ENCODE measurements around the gene PRRC2B. TPM values are rescaled to one million over a fixed set of nuclear protein-coding genes. Genes with fewer than 3 reads are reported as not detected.

Gene PRRC2B
- total and polyA plus RNA-seq, 7 donors: 22.7 to 114 (median 63.6) TPM

DNA sequence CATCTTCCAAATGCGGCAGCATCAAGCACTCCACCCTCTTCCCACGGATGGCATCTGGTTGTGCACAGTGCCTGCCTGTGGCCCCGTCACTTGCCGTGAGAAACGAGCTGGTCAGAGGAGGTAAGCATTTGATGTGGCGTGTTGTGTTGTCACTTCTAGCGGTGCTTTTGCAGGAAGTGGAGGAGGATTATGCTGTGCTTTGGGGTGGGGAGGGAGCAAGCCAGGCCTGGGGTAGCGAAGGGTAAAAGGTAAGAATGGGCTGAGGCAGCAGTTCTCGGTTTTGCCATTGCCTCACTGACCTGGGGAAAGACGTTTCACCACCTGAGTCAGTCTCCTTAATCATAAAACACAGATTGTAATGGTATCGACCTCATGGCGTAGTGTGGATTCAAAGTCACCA is 106.5 kb downstream of the PRRC2B start:
- peaks cover 0 to 56% of the 10 kb centered on the region in 2 donors for H3K36me3 ChIP-seq (ENCODE audit: insufficient read depth in 1 of 2, low read depth in 1 of 2)
- ATAC-seq (no peak), DNase-seq (no peak)
- no peak overlapping the region for H3K4me3 ChIP-seq
- H3K27me3 ChIP-seq (ENCODE audit: insufficient read depth in 3 of 3, low read length in 2 of 3): no peaks in the 10 kb centered on the region
- H3K4me1 ChIP-seq: peaks cover 20% of the 10 kb centered on the region
- TF ChIP-seq, protein P1, sequence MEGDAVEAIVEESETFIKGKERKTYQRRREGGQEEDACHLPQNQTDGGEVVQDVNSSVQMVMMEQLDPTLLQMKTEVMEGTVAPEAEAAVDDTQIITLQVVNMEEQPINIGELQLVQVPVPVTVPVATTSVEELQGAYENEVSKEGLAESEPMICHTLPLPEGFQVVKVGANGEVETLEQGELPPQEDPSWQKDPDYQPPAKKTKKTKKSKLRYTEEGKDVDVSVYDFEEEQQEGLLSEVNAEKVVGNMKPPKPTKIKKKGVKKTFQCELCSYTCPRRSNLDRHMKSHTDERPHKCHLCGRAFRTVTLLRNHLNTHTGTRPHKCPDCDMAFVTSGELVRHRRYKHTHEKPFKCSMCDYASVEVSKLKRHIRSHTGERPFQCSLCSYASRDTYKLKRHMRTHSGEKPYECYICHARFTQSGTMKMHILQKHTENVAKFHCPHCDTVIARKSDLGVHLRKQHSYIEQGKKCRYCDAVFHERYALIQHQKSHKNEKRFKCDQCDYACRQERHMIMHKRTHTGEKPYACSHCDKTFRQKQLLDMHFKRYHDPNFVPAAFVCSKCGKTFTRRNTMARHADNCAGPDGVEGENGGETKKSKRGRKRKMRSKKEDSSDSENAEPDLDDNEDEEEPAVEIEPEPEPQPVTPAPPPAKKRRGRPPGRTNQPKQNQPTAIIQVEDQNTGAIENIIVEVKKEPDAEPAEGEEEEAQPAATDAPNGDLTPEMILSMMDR (IDR thresholded peaks at IDR 0.05): no peak
- intact Hi-C loops (cut with DNase I): no loop called here
- H3K27ac ChIP-seq: no peak overlapping the region
- H3K9me3 ChIP-seq: no peaks in the 10 kb centered on the region
- WGBS, 3 donors: 66 to 74% (median 67%) methylated on average over 12 of the region's 12 CpGs

DNA sequence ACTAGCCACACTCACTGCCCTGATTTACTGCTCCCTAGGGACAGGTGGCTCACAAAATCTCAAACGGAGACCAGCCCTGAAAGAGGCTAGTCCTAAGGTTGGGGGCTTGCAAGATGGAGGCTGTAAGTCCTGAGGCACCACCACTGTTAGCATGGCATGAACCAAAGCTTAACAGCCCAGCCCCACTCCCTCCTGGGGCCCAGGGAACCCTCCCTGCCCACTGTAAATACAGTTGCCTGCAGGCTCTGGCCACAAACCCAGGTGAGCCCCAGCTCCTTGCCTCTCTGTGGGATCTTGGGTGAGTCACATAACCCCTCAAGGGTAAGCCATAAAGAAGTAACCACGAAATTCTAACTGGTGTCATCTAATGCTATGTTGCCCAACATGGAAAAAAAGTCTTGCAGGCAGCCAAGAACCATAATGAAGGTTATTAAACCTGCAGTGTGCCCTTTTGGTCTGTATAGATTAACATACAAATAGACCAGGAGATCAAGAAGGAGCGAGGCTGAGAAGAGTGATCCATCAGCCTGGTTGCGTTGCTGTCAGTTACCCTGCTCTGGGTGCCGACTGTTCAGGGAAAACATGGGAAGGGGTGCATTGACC is 107.2 kb downstream of the PRRC2B start:
- no peaks in the 10 kb centered on the region for H3K9me3 ChIP-seq
- peaks cover 0 to 52% of the 10 kb centered on the region in 2 donors for H3K36me3 ChIP-seq (ENCODE audit: insufficient read depth in 1 of 2, low read depth in 1 of 2)
- intact Hi-C loops (cut with DNase I): no loop called here
- H3K27me3 ChIP-seq (ENCODE audit: insufficient read depth in 3 of 3, low read length in 2 of 3): no peaks in the 10 kb centered on the region
- H3K4me1 ChIP-seq: peaks cover 20% of the 10 kb centered on the region
- no peak for DNase-seq
- peak overlapping the region; percentile 30 for H3K27ac ChIP-seq
- TF ChIP-seq, protein P1 (IDR thresholded peaks at IDR 0.05): no peak
- no peak overlapping the region for H3K4me3 ChIP-seq
- WGBS, 3 donors: 45 to 57% (median 51%) methylated on average over 5 of the region's 5 CpGs
- peak; percentile 29 to 42 (median 36) for ATAC-seq

DNA sequence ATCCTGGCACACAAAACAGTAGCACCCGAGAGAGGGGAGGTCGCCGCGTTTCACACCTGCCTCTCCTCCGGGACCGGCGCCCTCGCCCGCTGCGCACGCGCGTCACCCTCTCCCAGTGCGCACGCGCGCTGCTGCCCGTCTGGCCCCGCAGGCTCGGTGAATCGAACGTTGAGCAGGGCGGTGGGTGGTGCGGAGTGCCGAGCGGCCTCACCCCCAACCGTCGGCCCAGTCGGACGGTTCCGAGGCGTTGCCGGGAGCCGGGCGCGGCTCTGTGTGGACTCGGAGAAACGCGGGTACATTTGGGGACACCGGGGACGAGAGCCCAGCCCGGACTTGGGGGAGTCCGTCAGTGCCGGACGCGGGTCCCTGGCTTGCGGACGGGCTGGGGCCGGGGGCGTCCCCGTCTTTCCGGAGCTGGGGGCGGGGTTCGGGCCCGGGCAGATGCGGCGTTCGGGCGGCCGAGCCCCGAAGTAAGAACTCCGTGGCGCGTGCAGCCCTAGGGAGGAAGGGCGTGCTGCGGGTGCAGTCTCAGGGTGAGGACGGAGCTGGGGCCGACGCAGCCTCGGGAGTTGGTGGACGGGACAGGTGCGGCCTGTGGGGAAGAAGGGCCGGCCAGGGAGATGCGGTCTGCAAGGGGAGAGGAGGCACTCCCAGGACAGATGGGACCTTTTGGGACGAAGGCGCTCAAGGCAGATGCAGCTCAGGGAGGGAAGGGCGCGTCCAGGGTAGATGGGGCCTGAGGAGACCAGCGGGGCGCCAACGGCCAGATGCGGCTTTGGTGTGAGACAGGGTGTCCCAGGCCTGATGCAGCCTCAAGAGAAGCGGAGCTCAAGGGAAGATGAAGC is 109.1 kb downstream of the PRRC2B start, which contains the start of gene POMT1:
POMT1 (plus strand) TSS at position 138 of the 845 bp plus-strand sequence. CDS start 1,301 bp downstream, outside the sequence.
- Histone ChIP-seq H3K9me3 (no peaks in the 10 kb centered on the region), H3K36me3 (ENCODE audit: insufficient read depth in 1 of 2, low read depth in 1 of 2) (peaks cover 0 to 48% of the 10 kb centered on the region in 2 donors), H3K4me3 (peak within 1 kb of the TSS; percentile 99), H3K27ac (peak within 1 kb of the TSS; percentile 85), H3K4me1 (peaks cover 20% of the 10 kb centered on the region), H3K27me3 (ENCODE audit: insufficient read depth in 3 of 3, low read length in 2 of 3) (no peaks in the 10 kb centered on the region)
- DNase-seq (peak; percentile 89 to 95), ATAC-seq (peak; percentile 91 to 96 (median 92))
- TF ChIP-seq, protein P1 (IDR thresholded peaks at IDR 0.05): no peak
- 0 to 1% (median 1%) methylated on average over 69 to 83 of the region's 83 CpGs for WGBS, 3 donors
- intact Hi-C loops (cut with DNase I): no loop called here

DNA sequence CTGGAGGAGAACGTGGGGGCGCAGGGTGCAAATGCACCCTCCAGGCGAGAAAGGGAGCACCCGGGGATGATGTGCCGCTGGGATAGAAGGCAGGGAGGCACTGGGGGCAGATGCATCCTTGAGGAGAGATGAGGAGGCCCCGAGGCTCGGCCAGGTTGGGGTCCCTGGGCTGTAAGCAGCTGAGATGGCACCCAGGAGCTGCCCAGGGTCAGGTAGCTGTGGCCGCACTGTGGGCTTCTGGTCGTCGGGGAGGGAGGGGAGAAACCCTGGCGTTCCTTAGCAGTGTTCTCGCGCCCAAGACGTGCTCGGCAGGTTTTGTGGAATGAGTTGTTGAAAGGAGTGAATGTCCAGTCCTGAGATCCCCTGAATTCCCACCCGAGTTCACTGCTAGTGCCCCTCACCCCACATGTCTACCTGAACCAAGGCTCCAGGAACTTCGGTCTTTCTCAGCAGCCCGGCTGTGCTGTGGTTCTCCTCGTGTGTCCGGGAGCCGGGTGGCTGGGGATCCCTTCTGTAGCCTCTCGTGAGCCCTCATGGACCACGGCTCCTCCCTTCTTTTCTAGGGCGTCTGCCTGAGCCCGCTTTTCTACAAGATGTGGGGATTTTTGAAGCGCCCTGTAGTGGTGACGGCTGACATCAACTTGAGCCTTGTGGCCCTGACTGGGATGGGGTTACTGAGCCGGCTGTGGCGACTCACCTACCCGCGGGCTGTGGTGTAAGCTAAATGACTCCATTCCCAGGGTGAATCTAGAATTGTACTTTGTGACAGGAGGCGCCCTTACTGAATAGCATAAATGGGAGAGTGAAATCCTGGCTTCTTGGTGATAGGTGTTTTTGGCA is 110.0 kb downstream of the PRRC2B start:
- TF ChIP-seq, protein P1 (IDR thresholded peaks at IDR 0.05): no peak
- no peaks in the 10 kb centered on the region for H3K9me3 ChIP-seq
- no peaks in the 10 kb centered on the region for H3K27me3 ChIP-seq (ENCODE audit: insufficient read depth in 3 of 3, low read length in 2 of 3)
- H3K27ac ChIP-seq: no peak overlapping the region
- DNase-seq (no peak), ATAC-seq (peak in 1 of 4 donors; percentile 20)
- peaks cover 0 to 43% of the 10 kb centered on the region in 2 donors for H3K36me3 ChIP-seq (ENCODE audit: insufficient read depth in 1 of 2, low read depth in 1 of 2)
- WGBS, 3 donors: 29 to 38% (median 30%) methylated on average over 31 to 32 of the region's 32 CpGs
- intact Hi-C loops (cut with DNase I): no loop called here
- peaks cover 20% of the 10 kb centered on the region for H3K4me1 ChIP-seq
- H3K4me3 ChIP-seq: peak overlapping the region; percentile 99
